SHP77 (cell line): Measurements from ENCODE around the gene ARHGEF16.

Experiments
- DNase-seq, 2 experiments: peaks; one replicate each; lab custom pipeline; 2025; lab: John Stamatoyannopoulos, UW

The ARHGEF16 gene

DNA sequence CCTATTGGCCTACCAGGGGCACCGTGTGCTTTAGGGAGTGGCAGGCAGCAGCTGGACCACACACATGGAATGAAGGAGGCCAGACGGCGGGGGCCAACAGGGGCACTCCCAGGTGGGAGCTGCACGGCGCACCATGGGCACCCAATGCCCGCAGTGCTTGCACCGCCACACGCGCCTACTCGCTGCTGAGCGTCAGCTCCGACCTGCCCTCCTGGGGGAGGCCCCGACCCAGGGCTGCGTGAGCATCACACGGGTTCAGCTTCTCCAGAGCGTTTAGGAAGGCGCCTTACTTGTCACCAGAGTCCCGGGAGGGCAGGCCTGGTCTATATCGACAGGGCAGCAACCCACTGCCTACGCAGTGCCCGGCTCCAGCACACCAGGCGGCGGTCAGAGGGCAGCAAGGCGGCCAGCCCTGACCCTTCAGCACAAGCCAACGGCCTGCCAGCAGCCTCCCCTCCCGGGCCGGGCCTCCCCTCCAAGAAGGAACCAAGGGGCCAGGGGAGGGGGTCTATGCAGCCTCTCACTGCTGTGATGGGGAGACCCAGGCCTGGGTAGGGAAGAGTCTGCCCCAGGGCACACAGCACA lies 64.9 kb downstream of the ARHGEF16 start:
- DNase-seq, result no peak

DNA sequence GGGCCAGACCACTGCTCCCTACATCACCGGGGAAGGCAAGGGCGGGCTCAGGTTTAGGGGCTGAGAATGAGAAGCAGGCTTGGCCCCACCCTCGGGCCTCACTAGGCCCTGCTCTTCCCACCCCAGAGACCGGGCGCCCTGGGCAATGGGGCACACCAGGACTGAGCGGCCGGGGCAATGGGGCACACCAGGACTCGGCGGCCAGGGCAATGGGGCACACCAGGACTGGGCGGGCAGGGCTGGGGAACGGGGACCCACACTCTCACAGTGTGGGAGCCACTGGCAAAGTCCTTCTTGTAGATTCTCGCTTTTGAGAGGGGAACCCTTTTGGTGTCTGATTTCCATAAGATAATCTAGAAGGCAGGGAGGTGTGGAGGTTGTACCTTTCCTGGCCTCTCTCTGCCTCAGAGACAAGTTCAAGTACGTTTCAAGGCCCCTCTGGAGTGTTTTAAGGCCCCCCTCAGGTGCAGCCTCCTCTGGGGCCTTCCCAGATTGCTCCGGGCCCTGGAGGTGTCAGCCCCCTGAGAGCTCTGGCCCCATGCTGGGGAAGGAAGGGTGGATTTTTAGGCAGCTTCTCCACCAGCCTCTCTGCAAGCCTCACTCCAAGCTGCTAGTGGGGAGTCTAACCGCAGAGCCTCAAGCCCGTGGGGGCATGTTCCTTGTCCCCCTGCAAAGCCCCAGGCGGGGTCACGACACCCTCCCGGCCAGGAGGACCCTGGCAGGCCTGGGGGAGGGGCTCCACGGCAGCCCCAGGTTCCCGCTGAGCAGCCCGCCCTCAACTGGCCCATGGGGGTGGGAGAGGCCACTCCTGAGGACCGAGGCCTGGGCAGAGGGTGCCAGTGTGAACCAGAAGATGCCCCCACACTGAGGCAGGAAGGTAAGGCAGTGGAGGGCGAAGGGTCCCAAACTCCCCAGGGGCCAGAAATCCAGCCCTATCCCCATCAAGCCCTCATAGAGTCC lies 66.2 kb downstream of the ARHGEF16 start:
- no peak for DNase-seq

DNA sequence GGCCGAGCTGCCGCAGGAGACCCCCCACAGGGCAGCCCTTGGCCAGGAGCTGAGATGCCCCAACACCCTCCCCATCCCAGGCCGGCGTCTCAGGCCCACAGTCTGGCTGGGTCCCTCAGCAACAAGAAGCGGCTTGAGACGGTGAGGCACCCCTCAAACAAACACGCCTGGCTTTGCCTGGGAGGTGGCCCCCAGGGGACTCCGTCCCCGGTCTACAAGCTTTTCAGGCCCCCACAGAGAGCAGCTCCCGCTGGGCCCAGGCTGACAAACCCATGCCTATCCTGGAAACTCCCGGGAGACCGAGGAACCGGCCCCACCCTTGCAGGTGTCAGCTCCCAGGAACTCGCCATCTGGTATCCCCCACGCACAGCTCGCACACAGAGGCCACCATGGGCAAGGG lies 67.0 kb downstream of the ARHGEF16 start:
- DNase-seq, result no peak

- DNase-seq, result no peak
Measured at GRCh38 chr1:3522112-3522511, 67.6 kb downstream of the ARHGEF16 start.

- no peak for DNase-seq
Measured at GRCh38 chr1:3522564-3523265, 68.2 kb downstream of the ARHGEF16 start.

DNA sequence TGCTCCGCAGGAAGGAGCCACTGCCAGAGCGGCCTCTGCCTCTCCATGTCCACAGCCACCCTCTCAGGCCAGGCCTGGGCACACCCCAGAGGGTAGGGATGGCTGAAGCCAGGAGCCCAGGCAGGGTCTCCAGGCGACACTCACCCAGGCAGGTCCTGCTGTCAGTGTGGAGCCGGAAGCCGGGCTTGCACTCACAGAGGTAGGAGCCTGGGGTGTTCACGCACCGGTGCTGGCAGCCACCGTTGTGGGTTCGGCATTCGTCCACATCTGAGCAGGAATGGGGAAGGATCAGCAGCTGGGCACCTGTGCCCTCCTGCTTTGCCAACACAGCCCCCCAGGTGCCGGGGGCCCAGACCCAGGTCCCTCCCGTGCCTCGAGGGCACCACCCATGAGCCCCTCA lies 69.5 kb downstream of the ARHGEF16 start:
- no peak for DNase-seq

GRCh38 chr1:3524556-3525203 lies 70.2 kb downstream of the ARHGEF16 start:
- no peak for DNase-seq

- DNase-seq, result no peak
Measured at GRCh38 chr1:3525551-3526482, 71.4 kb downstream of the ARHGEF16 start.

GRCh38 chr1:3527774-3528173 lies 73.3 kb downstream of the ARHGEF16 start:
- DNase-seq, result no peak

DNA sequence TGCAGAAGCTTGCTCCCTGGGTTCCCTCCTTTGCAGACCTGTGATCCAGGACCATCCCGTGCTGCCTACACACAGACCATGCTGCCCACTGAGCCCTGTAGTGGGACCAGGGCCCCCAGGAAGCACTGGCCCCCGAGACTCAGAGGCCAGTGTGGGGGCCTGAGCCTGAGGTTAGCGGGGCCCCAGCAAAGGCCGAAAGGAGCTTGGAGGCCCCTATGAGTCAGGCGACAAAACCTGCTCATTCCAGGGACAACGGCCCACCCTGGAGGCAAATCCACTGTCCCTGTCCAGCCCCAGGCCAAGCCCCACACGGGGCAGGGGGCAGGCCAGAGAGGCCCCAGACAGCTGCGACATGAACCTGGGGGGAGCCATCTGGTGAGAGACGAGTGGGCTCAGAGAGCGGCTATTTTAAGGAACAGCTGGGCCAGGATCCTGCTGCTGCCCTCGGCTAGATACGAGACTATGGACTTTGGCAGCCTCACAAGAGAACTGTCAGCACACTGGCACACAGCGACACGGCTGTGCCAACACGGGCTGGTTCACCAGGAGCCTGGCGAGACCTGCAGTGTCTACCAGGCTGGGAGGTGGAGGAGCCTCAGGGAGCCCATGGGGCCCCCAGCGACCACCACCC lies 74.7 kb downstream of the ARHGEF16 start:
- no peak for DNase-seq

- no peak for DNase-seq
Measured at GRCh38 chr1:3530086-3530925, 75.8 kb downstream of the ARHGEF16 start.
